IMR-90 (cell line): Measurements from ENCODE around the gene CASKIN1. TPM values are rescaled to one million over a fixed set of nuclear protein-coding genes. Genes with fewer than 3 reads are reported as not detected.

Source experiments
- ATAC-seq: fragments of 200-7000 bp; cut with Tn5 transposase; 2 replicates; pipeline ENCODE4 v1.9.1; 2020; ENCODE audit warnings: low read depth, mild to moderate bottlenecking, moderate library complexity
- BruUV-seq: library from RNA; stranded (reverse); fragments of 400-500 nt; replicated peaks from 2 replicates; lab custom pipeline; 2021; lab: Mats Ljungman, UMichigan
- CTCF ChIA-PET: fragments of 300-600 bp; formaldehyde crosslinking; extraction: SDS; loops from one replicate; lab custom pipeline; 2021; ENCODE audit warnings: antibody characterized with exemption; lab: Yijun Ruan, JAX
- POLR2A ChIA-PET: fragments of 300-600 bp; sonication (Branson Sonifier 250); formaldehyde crosslinking; loops from one replicate; lab custom pipeline; 2022; ENCODE audit warnings: antibody characterized with exemption; ENCODE audit not compliant: unreplicated experiment; lab: Charles Lee
- DNase-seq: peaks from one replicate; pipeline ENCODE4 v3.0.0; 2013
- H2AFZ ChIP-seq: replicated peaks from 2 replicates; pipeline ENCODE3; 2013; ENCODE audit warnings: low read length, mild to moderate bottlenecking; ENCODE audit not compliant: poor library complexity
- H2AK5ac ChIP-seq: 2 replicates; pipeline ENCODE4 v1.6.1; 2013; ENCODE audit warnings: low read depth, low read length, inconsistent platforms
- H2AK9ac ChIP-seq: replicated peaks from 2 replicates; pipeline ENCODE3; 2013; ENCODE audit warnings: mild to moderate bottlenecking, low read depth, low read length, moderate library complexity; ENCODE audit not compliant: poor library complexity
- H2BK120ac ChIP-seq: 2 replicates; pipeline ENCODE4 v1.6.1; 2013; ENCODE audit warnings: low read depth, low read length, inconsistent platforms
- H2BK15ac ChIP-seq: 3 replicates; pipeline ENCODE4 v1.6.1; 2013; ENCODE audit warnings: low read depth, low read length, inconsistent platforms
- H2BK20ac ChIP-seq: 2 replicates; pipeline ENCODE4 v1.6.1; 2013; ENCODE audit warnings: low read depth, mild to moderate bottlenecking, inconsistent platforms, low read length, moderate library complexity
- H2BK5ac ChIP-seq: 2 replicates; pipeline ENCODE4 v1.6.1; 2013; ENCODE audit warnings: mild to moderate bottlenecking, low read depth, low read length, inconsistent platforms; ENCODE audit not compliant: poor library complexity, severe bottlenecking
- H3K14ac ChIP-seq: replicated peaks from 2 replicates; pipeline ENCODE4 v1.6.1; 2013; ENCODE audit warnings: low read depth, low read length, inconsistent platforms
- H3K18ac ChIP-seq: 2 replicates; pipeline ENCODE4 v1.6.1; 2013; ENCODE audit warnings: low read depth, low read length, control low read depth
- H3K23ac ChIP-seq: 2 replicates; pipeline ENCODE4 v1.6.1; 2013; ENCODE audit warnings: low read depth, low read length, inconsistent platforms
- H3K27ac ChIP-seq: 2 replicates; pipeline ENCODE4 v1.5.1; 2013; ENCODE audit warnings: mild to moderate bottlenecking, control low read depth, low read length; ENCODE audit not compliant: insufficient read depth
- H3K27me3 ChIP-seq: 2 replicates; pipeline ENCODE4 v1.6.1; 2013; ENCODE audit warnings: low read length; ENCODE audit not compliant: control insufficient read depth, insufficient read depth
- H3K36me3 ChIP-seq: 2 replicates; pipeline ENCODE4 v1.6.1; 2013; ENCODE audit warnings: low read length, mixed read lengths; ENCODE audit not compliant: control insufficient read depth, insufficient read depth
- H3K4ac ChIP-seq: 2 replicates; pipeline ENCODE4 v1.6.1; 2013; ENCODE audit warnings: low read depth, low read length, inconsistent platforms
- H3K4me1 ChIP-seq: 2 replicates; pipeline ENCODE4 v1.6.1; 2013; ENCODE audit warnings: low read length, mixed read lengths; ENCODE audit not compliant: control insufficient read depth, insufficient read depth
- H3K4me2 ChIP-seq: 2 replicates; pipeline ENCODE4 v1.6.1; 2013; ENCODE audit warnings: low read depth, mild to moderate bottlenecking, control low read depth, low read length, moderate library complexity
- H3K4me3 ChIP-seq: 2 replicates; pipeline ENCODE4 v1.5.1; 2013; ENCODE audit warnings: low read depth, mild to moderate bottlenecking, control low read depth, low read length, moderate library complexity; ENCODE audit not compliant: insufficient read depth
- H3K56ac ChIP-seq: 2 replicates; pipeline ENCODE4 v1.6.1; 2013; ENCODE audit warnings: low read length, inconsistent platforms; ENCODE audit not compliant: insufficient read depth; ENCODE audit errors: extremely low read depth
- H3K79me1 ChIP-seq, 2 experiments: 2 replicates each; pipeline ENCODE4 v1.6.1; 2013; ENCODE audit warnings: low read length in 2 of 2, inconsistent platforms in 1 of 2, low read depth in 1 of 2
- H3K9ac ChIP-seq: 2 replicates; pipeline ENCODE4 v1.6.1; 2013; ENCODE audit warnings: low read depth, low read length, control low read depth
- H3K9me1 ChIP-seq: 2 replicates; pipeline ENCODE4 v1.6.1; 2013; ENCODE audit warnings: low read length, inconsistent platforms; ENCODE audit not compliant: insufficient read depth
- H3K9me3 ChIP-seq: 2 replicates; pipeline ENCODE4 v1.6.1; 2013; ENCODE audit warnings: low read length; ENCODE audit not compliant: control insufficient read depth, insufficient read depth
- H4K20me1 ChIP-seq: 2 replicates; pipeline ENCODE4 v1.6.1; 2013; ENCODE audit warnings: low read length, inconsistent platforms; ENCODE audit not compliant: insufficient read depth
- H4K5ac ChIP-seq: 2 replicates; pipeline ENCODE4 v1.6.1; 2013; ENCODE audit warnings: mild to moderate bottlenecking, low read depth, low read length, control low read depth
- H4K8ac ChIP-seq, 2 experiments: 2 replicates each; pipeline ENCODE4 v1.6.1; 2013; ENCODE audit warnings: low read depth in 2 of 2, low read length in 2 of 2, control low read depth in 1 of 2, inconsistent platforms in 1 of 2
- H4K91ac ChIP-seq: 2 replicates; pipeline ENCODE4 v1.6.1; 2013; ENCODE audit warnings: low read depth, low read length, inconsistent platforms; ENCODE audit not compliant: insufficient read depth
- CEBPB ChIP-seq: IDR thresholded peaks from 2 replicates; pipeline ENCODE4 v1.6.1; 2012; ENCODE audit warnings: low read depth, low read length, improper control_type of control experiment
- CHD1 ChIP-seq: IDR thresholded peaks from 2 replicates; pipeline ENCODE4 v1.6.1; 2012; ENCODE audit warnings: low read depth, low read length, improper control_type of control experiment
- CTCF ChIP-seq: conservative IDR thresholded peaks from 2 replicates; pipeline ENCODE4 v1.5.1; 2012; ENCODE audit warnings: mild to moderate bottlenecking, low read depth, low read length, improper control_type of control experiment
- ELK1 ChIP-seq: fragments of 150-350 bp; IDR thresholded peaks from 2 replicates; pipeline ENCODE4 v1.6.1; 2016; ENCODE audit warnings: low read depth, mild to moderate bottlenecking, low read length, moderate library complexity, borderline replicate concordance
- FOS ChIP-seq: fragments of 150-350 bp; IDR thresholded peaks from 2 replicates; pipeline ENCODE4 v1.6.1; 2016; ENCODE audit warnings: low read depth, low read length
- MAZ ChIP-seq: IDR thresholded peaks from 2 replicates; pipeline ENCODE4 v1.6.1; 2012; ENCODE audit warnings: low read depth, mild to moderate bottlenecking, low read length, improper control_type of control experiment, moderate library complexity, borderline replicate concordance
- MXI1 ChIP-seq: IDR thresholded peaks from 2 replicates; pipeline ENCODE4 v1.6.1; 2012; ENCODE audit warnings: low read depth, mild to moderate bottlenecking, low read length, moderate library complexity, borderline replicate concordance
- NFE2L2 ChIP-seq: fragments of 150-350 bp; IDR thresholded peaks from 2 replicates; pipeline ENCODE4 v1.6.1; 2016; ENCODE audit warnings: low read depth, mild to moderate bottlenecking, low read length
- POLR2A ChIP-seq: IDR thresholded peaks from 2 replicates; pipeline ENCODE4 v1.6.1; 2012; ENCODE audit warnings: mild to moderate bottlenecking, low read depth, low read length
- RAD21 ChIP-seq: IDR thresholded peaks from 2 replicates; pipeline ENCODE4 v1.6.1; 2012; ENCODE audit warnings: low read length, improper control_type of control experiment
- RCOR1 ChIP-seq: IDR thresholded peaks from 2 replicates; pipeline ENCODE4 v1.6.1; 2012; ENCODE audit warnings: mild to moderate bottlenecking, low read length, improper control_type of control experiment; ENCODE audit not compliant: insufficient replicate concordance
- RFX5 ChIP-seq: IDR thresholded peaks from 2 replicates; pipeline ENCODE4 v1.8.0; 2012; ENCODE audit warnings: low read depth, mild to moderate bottlenecking, low read length, moderate library complexity
- SMC3 ChIP-seq: fragments of 150-350 bp; IDR thresholded peaks from 2 replicates; pipeline ENCODE4 v1.6.1; 2016; ENCODE audit warnings: low read depth, mild to moderate bottlenecking, antibody characterized with exemption, low read length, moderate library complexity
- USF2 ChIP-seq: fragments of 150-350 bp; IDR thresholded peaks from 2 replicates; pipeline ENCODE4 v1.6.1; 2017; ENCODE audit warnings: mild to moderate bottlenecking, antibody characterized with exemption, low read length, low read depth
- WGBS, 2 experiments: methylation state at CpG; one replicate each; pipeline versions ENCODE4 v1.1.5 to v1.1.7; 2013; ENCODE audit warnings: missing lambda C conversion rate in 2 of 2; ENCODE audit not compliant: insufficient read length in 1 of 2; ENCODE audit errors: extremely low coverage in 2 of 2; 5-methylcytosine and 5-hydroxymethylcytosine counted together
- dilution Hi-C: fragments of 300-500 bp; cut with HindIII; formaldehyde crosslinking; loops from one replicate; pipeline ENCODE4 v1.14.3; 2018; ENCODE audit warnings: low sequenced_read_pairs; ENCODE audit not compliant: unreplicated experiment
- in situ Hi-C: fragments of 300-500 bp; cut with MboI; formaldehyde crosslinking; loops from 3 replicates; pipeline ENCODE4 v1.14.3; 2019; ENCODE audit warnings: low sequenced_read_pairs, inconsistent platforms, mixed read lengths
- intact Hi-C: fragments of 100-400 bp; cut with micrococcal nuclease; formaldehyde crosslinking; loops from 2 replicates; pipeline ENCODE4 v1.10.0; 2022
- polyA plus RNA-seq, 3 experiments: library from polyadenylated mRNA; depleted of rRNA; stranded (reverse); fragments of >200 nt; gene quantifications; 2 replicates each; pipeline ENCODE4 v1.2.3, GENCODE V29; 2012; ENCODE audit warnings: low replicate concordance in 1 of 3
- total RNA-seq: library from RNA; depleted of rRNA; stranded (reverse); fragments of >200 nt; gene quantifications from 2 replicates; pipeline ENCODE4 v1.2.3, GENCODE V29; 2012

The CASKIN1 gene
- total and polyA plus RNA-seq, 2 of the 4 experiments (the other 2 are of a cell fraction) = 0.05 TPM; not detected in 1

- intact Hi-C loops (no loop called here), in situ Hi-C loops (no loop called here), dilution Hi-C loops (no loop called here)
- no peak overlapping the region for H3K4me3 ChIP-seq
- peaks cover 5% of the 10 kb centered on the region; the same call in 1 of the 2 replicates for H3K4me1 ChIP-seq
- no peaks in the 10 kb centered on the region for H3K9me3 ChIP-seq
- H2AFZ ChIP-seq = no peak overlapping the region
- BruUV-seq = no TSS peak
- no peak overlapping the region for H3K18ac ChIP-seq
- CTCF ChIA-PET = interaction anchor here (0.6 kb wide), 1 partner anchor 185 kb away, joined by 4 read pairs; no protein-coding TSS in a partner anchor
- no peak overlapping the region for H3K4me2 ChIP-seq
- H3K23ac ChIP-seq = no peak overlapping the region
- no peak overlapping the region for H2BK20ac ChIP-seq
- H3K9me1 ChIP-seq = no peaks in the 10 kb centered on the region
- ATAC-seq = no peak
- no peak overlapping the region for H3K14ac ChIP-seq
- no peak overlapping the region for H3K56ac ChIP-seq
- peaks cover 60% of the 10 kb centered on the region for H3K36me3 ChIP-seq
- no peak overlapping the region for H4K8ac ChIP-seq
- H4K5ac ChIP-seq = no peak overlapping the region
- peaks cover 24% of the 10 kb centered on the region for H4K20me1 ChIP-seq
- POLR2A ChIA-PET = interaction anchor here (0.5 kb wide), 1 partner anchor 243 kb away, joined by 6 read pairs; the partner anchor contains the start of gene TBC1D24
- peaks cover 6% of the 10 kb centered on the region for H3K27me3 ChIP-seq
- H2AK5ac ChIP-seq = no peak overlapping the region
- H4K91ac ChIP-seq = no peak overlapping the region
- H2AK9ac ChIP-seq = no peak overlapping the region
- DNase-seq = no peak
- no peak overlapping the region for H3K9ac ChIP-seq
- H2BK15ac ChIP-seq = no peak overlapping the region
- no peak overlapping the region for H2BK5ac ChIP-seq
- no peak overlapping the region for H2BK120ac ChIP-seq
- no peak overlapping the region for H3K27ac ChIP-seq
- peaks cover 0 to 15% of the 10 kb centered on the region in 2 experiments; a peak in 3 of 4 replicates for H3K79me1 ChIP-seq
- no peak overlapping the region for H3K4ac ChIP-seq
- 98% methylated on average over 20 of the region's 41 CpGs; no CpG with 5 or more reads in 1 of the 2 experiments for WGBS, 2 experiments
- TF ChIP-seq MXI1 (no peak), NFE2L2 (no peak), SMC3 (no peak), POLR2A (no peak), USF2 (no peak), ELK1 (no peak), CTCF (no peak), CEBPB (no peak), CHD1 (no peak), RAD21 (no peak), RCOR1 (no peak), FOS (no peak), RFX5 (no peak), MAZ (no peak)
These were observed 35.9 kb upstream of the CASKIN1 start for GRCh38 chr16:2232094-2232990.
